Lung (tissue), 12 donors: Measurements from ENCODE around the gene TANGO6. TPM values are rescaled to one million over a fixed set of nuclear protein-coding genes. Genes with fewer than 3 reads are reported as not detected.

Experiments
- ATAC-seq: fragments of 200-7000 bp; cut with Tn5 transposase; one replicate; pipeline ENCODE4 v1.9.1; 2020; ENCODE audit warnings: moderate number of reproducible peaks; ENCODE audit not compliant: insufficient read depth, low FRiP score
- DNase-seq, 3 donors: peaks; one replicate each; pipeline ENCODE4 v3.0.0-alpha.2; 2013 to 2017
- H3K27ac ChIP-seq, 2 donors: one replicate each; pipeline ENCODE4 v1.5.1; 2013; ENCODE audit warnings: mild to moderate bottlenecking in 2 of 2, moderate library complexity in 2 of 2, control low read depth in 1 of 2, inconsistent platforms in 1 of 2, low read depth in 1 of 2, low read length in 1 of 2
- H3K27me3 ChIP-seq, 3 donors: one replicate each; pipeline ENCODE4 v1.5.1; 2013; ENCODE audit warnings: low read length in 2 of 3; ENCODE audit not compliant: control insufficient read depth in 3 of 3, insufficient read depth in 3 of 3
- H3K36me3 ChIP-seq, 4 donors: one replicate each; pipeline ENCODE4 v1.5.1; 2013; ENCODE audit warnings: low read length in 4 of 4, mild to moderate bottlenecking in 1 of 4, moderate library complexity in 1 of 4; ENCODE audit not compliant: control insufficient read depth in 4 of 4, insufficient read depth in 4 of 4
- H3K4me1 ChIP-seq, 5 donors: one replicate each; pipeline ENCODE4 v1.5.1; 2013; ENCODE audit warnings: low read length in 5 of 5, mild to moderate bottlenecking in 2 of 5, moderate library complexity in 1 of 5; ENCODE audit not compliant: control insufficient read depth in 5 of 5, insufficient read depth in 5 of 5
- H3K4me3 ChIP-seq: one replicate; pipeline ENCODE4 v1.5.1; 2013; ENCODE audit warnings: mild to moderate bottlenecking, control low read depth, moderate library complexity
- H3K9ac ChIP-seq, 2 donors: one replicate each; pipeline ENCODE4 v1.5.1; 2013; ENCODE audit warnings: low read length in 2 of 2, control low read depth in 1 of 2; ENCODE audit not compliant: insufficient read depth in 1 of 2
- H3K9me3 ChIP-seq, 4 donors: one replicate each; pipeline ENCODE4 v1.5.1; 2013; ENCODE audit warnings: low read length in 3 of 4, mild to moderate bottlenecking in 1 of 4, moderate library complexity in 1 of 4; ENCODE audit not compliant: control insufficient read depth in 4 of 4, insufficient read depth in 3 of 4
- CTCF ChIP-seq: IDR thresholded peaks from 2 replicates; pipeline ENCODE4 v1.5.1; 2012; ENCODE audit warnings: mild to moderate bottlenecking; ENCODE audit errors: control extremely low read depth, extremely low read depth
- WGBS, 2 donors: extraction: QIAGEN DNeasy Blood & Tissue Kit; methylation state at CpG; one replicate each; pipeline ENCODE4 v1.1.7; 2013; 5-methylcytosine and 5-hydroxymethylcytosine counted together
- polyA plus RNA-seq, 2 donors: library from polyadenylated mRNA; stranded (reverse); fragments of 200-250 nt; gene quantifications; one replicate each; pipeline ENCODE4 v1.2.1, GENCODE V29; 2013
- total RNA-seq, 2 donors: library from RNA; depleted of rRNA in 1 of 2; stranded (reverse); fragments of >200 nt in 1 of 2; gene quantifications; one replicate each; pipeline ENCODE4 v1.2.1, GENCODE V29; 2014 to 2021
- donor health status: control.
- donor health status: control.
- donor health status: Bipolar disorder and iron deficiency.
- donor health status: healthy.
- donor health status: DM: yes; HTN: yes; CAD: no.

Gene TANGO6
- total and polyA plus RNA-seq, 4 donors = 2.3 to 19.3 (median 11.9) TPM

GRCh38 chr16:69095193-69095592 is 251.9 kb downstream of the TANGO6 start:
- no peak for TF ChIP-seq CTCF
- Histone ChIP-seq H3K9ac (no peak overlapping the region), H3K9me3 (no peaks in the 10 kb centered on the region), H3K36me3 (no peaks in the 10 kb centered on the region), H3K4me3 (no peak overlapping the region), H3K27me3 (no peaks in the 10 kb centered on the region), H3K27ac (no peak overlapping the region), H3K4me1 (peaks cover 0 to 5% (median 2%) of the 10 kb centered on the region in 5 donors)
- 73 to 92% methylated on average over 6 of the region's 6 CpGs for WGBS, 2 donors
- ATAC-seq (peak; percentile 64), DNase-seq (peak in 1 of 3 donors; percentile 58)

- ATAC-seq (peak; percentile 57), DNase-seq (peak; percentile 60 to 87 (median 64))
- peaks cover 0 to 5% (median 0%) of the 10 kb centered on the region in 3 donors for H3K27me3 ChIP-seq
- H3K9me3 ChIP-seq = no peaks in the 10 kb centered on the region
- peaks cover 0 to 7% (median 0%) of the 10 kb centered on the region in 5 donors for H3K4me1 ChIP-seq
- no peak for TF ChIP-seq CTCF
- no peaks in the 10 kb centered on the region for H3K36me3 ChIP-seq
- H3K4me3 ChIP-seq = no peak overlapping the region
- peak overlapping the region in 1 of 2 donors; percentile 92 for H3K27ac ChIP-seq
- 61 to 74% methylated on average over 11 of the region's 11 CpGs for WGBS, 2 donors
- H3K9ac ChIP-seq = peak overlapping the region in 1 of 2 donors; percentile 10
Measured at GRCh38 chr16:69100071-69100691, 256.9 kb downstream of the TANGO6 start.

- Histone ChIP-seq H3K27me3 (peaks cover 0 to 24% (median 8%) of the 10 kb centered on the region in 3 donors), H3K4me3 (peak within 1 kb of the TSS; percentile 44), H3K9me3 (no peaks in the 10 kb centered on the region), H3K27ac (peak within 1 kb of the TSS in 1 of 2 donors; percentile 70), H3K4me1 (peaks cover 0 to 26% (median 12%) of the 10 kb centered on the region in 5 donors), H3K9ac (no peak within 1 kb of the TSS), H3K36me3 (peaks cover 0 to 9% (median 6%) of the 10 kb centered on the region in 4 donors)
- peak; percentile 1 for TF ChIP-seq CTCF
- peak; percentile 55 for ATAC-seq
- 1% methylated on average over 60 to 80 of the region's 80 CpGs for WGBS, 2 donors
- DNase-seq = peak; percentile 63 to 80 (median 71)
Measured at GRCh38 chr16:69105501-69106361, 262.4 kb downstream of the TANGO6 start, which contains the start of gene HAS3. Gene HAS3 (plus strand): TSS chr16:69105653. CDS start chr16:69109396, 3,743 bp downstream.
